GM12864 (cell line): ENCODE results near the gene TAF9.
A peak's percentile ranks its signal among the peaks of the same experiment; 100 is the strongest.
"Not testable (repeated sequence)": the region's sequence is repeated elsewhere in the genome, so short reads cannot be mapped to it uniquely, and the experiment has no call there.

Experiments used
- DNase-seq: peaks from one replicate; pipeline ENCODE4 v3.0.0-alpha.2; 2011; ENCODE audit warnings: low read depth
- H3K4me3 ChIP-seq: 2 replicates; pipeline ENCODE4 v1.5.1; 2011; ENCODE audit warnings: mild to moderate bottlenecking, low read depth, low read length, control low read depth
- TF ChIP-seq, protein P1 (sequence below): IDR thresholded peaks from 2 replicates; pipeline ENCODE4 v1.5.1; 2011; ENCODE audit warnings: low read depth, mild to moderate bottlenecking, moderate library complexity, low read length, control low read depth, inconsistent platforms; ENCODE audit errors: missing control alignments

Gene TAF9

DNA sequence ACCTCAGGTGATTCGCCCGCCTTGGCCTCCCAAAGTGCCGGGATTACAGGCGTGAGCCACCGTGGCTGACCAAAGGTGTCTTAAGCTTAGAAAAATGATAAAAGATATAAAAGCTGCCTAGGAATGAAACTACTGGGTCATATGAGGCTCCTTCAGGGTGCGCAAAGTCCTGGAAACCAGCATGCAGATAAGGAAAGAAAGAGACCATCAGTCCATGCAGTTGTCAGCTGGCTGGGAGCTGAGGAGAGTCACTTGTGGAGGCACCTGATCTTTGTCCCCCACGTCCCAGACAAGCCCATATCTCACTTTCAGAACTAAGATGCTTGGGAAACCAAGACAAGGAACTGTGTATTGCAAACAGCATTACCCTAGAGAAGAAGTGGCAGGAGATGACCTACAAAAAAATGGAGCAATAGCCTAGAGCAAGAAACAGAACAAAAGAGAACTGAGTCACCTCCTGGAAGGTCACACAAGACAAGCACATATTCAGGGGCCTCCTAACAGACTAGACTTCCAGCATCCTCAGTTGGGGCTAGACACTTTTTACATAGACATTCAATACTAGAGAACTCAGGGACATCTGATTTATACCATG, 33.9 kb downstream of the TAF9 start:
- TF ChIP-seq, protein P1, sequence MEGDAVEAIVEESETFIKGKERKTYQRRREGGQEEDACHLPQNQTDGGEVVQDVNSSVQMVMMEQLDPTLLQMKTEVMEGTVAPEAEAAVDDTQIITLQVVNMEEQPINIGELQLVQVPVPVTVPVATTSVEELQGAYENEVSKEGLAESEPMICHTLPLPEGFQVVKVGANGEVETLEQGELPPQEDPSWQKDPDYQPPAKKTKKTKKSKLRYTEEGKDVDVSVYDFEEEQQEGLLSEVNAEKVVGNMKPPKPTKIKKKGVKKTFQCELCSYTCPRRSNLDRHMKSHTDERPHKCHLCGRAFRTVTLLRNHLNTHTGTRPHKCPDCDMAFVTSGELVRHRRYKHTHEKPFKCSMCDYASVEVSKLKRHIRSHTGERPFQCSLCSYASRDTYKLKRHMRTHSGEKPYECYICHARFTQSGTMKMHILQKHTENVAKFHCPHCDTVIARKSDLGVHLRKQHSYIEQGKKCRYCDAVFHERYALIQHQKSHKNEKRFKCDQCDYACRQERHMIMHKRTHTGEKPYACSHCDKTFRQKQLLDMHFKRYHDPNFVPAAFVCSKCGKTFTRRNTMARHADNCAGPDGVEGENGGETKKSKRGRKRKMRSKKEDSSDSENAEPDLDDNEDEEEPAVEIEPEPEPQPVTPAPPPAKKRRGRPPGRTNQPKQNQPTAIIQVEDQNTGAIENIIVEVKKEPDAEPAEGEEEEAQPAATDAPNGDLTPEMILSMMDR = no peak
- DNase-seq = no peak
- H3K4me3 ChIP-seq = no peak overlapping the region

DNA sequence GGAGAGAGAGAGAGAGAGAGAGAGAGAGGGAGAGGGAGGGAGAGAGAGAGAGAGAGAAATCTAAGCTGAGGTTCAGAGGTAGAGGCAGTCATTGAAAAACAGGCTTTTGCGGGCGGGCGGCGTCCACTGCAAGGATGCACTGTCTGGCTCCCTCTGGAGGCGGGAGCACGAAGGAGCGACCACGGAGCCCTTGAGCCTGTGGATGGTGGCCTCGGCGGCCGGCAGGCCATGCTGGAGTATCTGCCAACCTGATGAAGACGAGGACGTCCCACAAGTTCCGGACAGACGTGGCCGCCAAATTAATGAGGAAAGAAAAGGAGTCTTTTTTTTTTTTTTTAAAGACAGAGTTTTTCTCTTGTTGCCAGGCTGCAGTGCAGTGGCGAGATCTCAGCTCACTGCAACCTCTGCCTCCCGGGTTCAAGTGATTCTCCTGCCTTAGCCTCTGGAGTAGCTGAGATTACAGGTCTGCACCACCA, 34.5 kb downstream of the TAF9 start:
- DNase-seq = peak; percentile 33
- no peak overlapping the region for H3K4me3 ChIP-seq
- TF ChIP-seq, protein P1 = peak; percentile 74

GRCh38 chr5:69333668-69334315, 35.5 kb downstream of the TAF9 start:
- not testable (repeated sequence) for DNase-seq, H3K4me3 ChIP-seq

DNA sequence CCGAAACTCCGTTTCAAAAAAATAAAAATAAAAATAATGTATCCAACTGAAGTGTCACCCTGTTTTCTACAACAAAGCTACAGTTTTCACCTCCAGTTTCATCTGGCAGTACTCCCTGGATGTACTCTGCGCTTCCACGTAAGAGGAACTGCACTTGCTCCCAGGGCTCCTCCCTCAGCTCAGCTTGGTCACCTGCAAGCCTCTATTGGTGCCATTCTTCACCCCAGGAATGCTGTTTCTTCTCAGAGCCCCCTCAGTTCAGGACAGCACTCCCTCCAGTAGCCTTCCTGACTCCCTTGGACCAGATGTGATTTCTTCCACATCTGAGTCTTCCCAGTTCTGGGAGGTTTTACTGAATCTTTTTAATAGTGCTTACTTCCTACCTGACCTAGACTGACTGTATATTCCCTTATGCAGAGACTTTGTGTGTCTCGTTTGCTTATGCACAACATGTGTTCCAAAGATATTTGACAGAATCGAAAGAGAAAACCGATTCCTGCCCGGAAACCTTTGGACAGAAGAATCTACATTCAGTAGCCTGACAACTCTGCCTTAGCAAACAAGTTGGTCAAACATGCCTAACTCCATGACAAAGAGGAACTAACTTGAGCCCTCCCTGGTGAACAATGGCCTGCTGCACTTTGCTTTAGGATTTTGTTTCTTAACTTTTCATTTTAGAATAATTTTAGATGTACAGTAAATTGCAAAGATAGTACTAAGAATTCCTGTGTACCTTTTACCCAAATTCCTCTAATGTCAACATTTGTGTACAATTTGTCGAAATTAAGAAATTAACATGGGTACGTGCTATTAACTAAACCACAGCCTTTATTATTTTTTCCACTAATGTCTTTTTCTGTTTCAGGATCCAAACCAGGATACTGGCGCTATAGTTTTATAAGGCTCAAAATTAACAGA, 37.5 kb downstream of the TAF9 start:
- TF ChIP-seq, protein P1 = no peak
- no peak for DNase-seq
- H3K4me3 ChIP-seq = peak overlapping the region; percentile 61

DNA sequence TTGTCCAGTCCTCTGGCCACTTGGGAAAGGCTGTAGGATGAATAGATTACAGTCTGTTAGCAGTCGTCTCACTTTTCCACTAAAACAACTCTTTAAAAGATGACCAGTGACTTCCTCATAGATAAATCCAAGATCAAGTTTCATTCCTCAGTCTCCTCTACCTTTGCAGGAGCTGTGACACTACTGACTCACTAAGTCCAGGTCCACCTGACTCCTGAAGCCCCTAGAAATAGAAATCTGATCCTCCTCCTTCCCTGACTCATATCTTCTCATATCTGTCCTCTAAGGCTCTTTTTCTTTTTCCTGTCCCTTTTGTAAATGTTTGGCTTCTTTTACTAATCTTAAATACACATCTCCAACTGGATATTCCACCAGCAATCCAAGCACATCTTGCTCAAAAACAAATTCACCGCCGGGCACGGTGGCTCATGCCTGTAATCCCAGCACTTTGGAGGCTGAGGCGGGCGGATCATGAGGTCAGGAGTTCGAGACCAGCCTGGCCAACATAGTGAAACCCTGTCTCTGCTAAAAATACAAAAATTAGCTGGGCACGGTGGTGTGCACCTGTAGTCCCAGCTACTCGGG, 39.3 kb downstream of the TAF9 start:
- TF ChIP-seq, protein P1 = no peak
- no peak for DNase-seq
- H3K4me3 ChIP-seq = no peak overlapping the region

GRCh38 chr5:69326365-69326764, 43.0 kb downstream of the TAF9 start:
- H3K4me3 ChIP-seq = no peak overlapping the region
- DNase-seq = no peak
- TF ChIP-seq, protein P1 = no peak

- DNase-seq = no peak
- TF ChIP-seq, protein P1 = no peak
- no peak overlapping the region for H3K4me3 ChIP-seq
Measured at GRCh38 chr5:69317391-69317790, 51.9 kb downstream of the TAF9 start.
